Gastroesophageal sphincter (tissue), 4 donors: ENCODE data around the gene ABCA4. TPM values are rescaled to one million over a fixed set of nuclear protein-coding genes. Genes with fewer than 3 reads are reported as not detected.
"Not testable (repeated sequence)": the region's sequence is repeated elsewhere in the genome, so short reads cannot be mapped to it uniquely, and the experiment has no call there.

Experiments used
- ATAC-seq: fragments of 150-250 bp; one replicate; pipeline ENCODE4 v1.9.1; 2016; ENCODE audit warnings: mild to moderate bottlenecking, moderate library complexity
- H3K27ac ChIP-seq, 4 donors: fragments of 200-600 bp; sonication (generic) in 3 of 4; 1 replicate in 3 of 4; 2 replicates in 1 of 4; pipeline ENCODE4 v1.5.1; 2016 to 2019
- H3K27me3 ChIP-seq: fragments of 200-600 bp; sonication (generic); one replicate; pipeline ENCODE4 v1.5.1; 2019
- H3K36me3 ChIP-seq, 2 donors: fragments of 200-600 bp; sonication (generic); one replicate each; pipeline ENCODE4 v1.5.1; 2019; ENCODE audit warnings: control low read depth in 1 of 2
- H3K4me1 ChIP-seq, 3 donors: fragments of 200-600 bp; sonication (generic); 1 replicate in 2 of 3; 2 replicates in 1 of 3; pipeline ENCODE4 v1.5.1; 2016 to 2019; ENCODE audit warnings: control low read depth in 2 of 3
- H3K4me3 ChIP-seq, 2 donors: fragments of 200-600 bp; sonication (generic); one replicate each; pipeline ENCODE4 v1.5.1; 2019; ENCODE audit warnings: mild to moderate bottlenecking in 1 of 2, moderate library complexity in 1 of 2
- H3K9me3 ChIP-seq, 3 donors: fragments of 200-600 bp; sonication (generic); one replicate each; pipeline ENCODE4 v1.5.1; 2017 to 2019; ENCODE audit warnings: control low read depth in 2 of 3
- EP300 ChIP-seq: sonication (generic); formaldehyde crosslinking; IDR thresholded peaks from one replicate; pipeline ENCODE4 v1.6.1; 2017; ENCODE audit warnings: antibody characterized with exemption, mild to moderate bottlenecking
- POLR2A ChIP-seq, 2 donors: fragments of 450-650 bp; IDR thresholded peaks; one replicate each; pipeline ENCODE4 v1.6.1; 2017; ENCODE audit warnings: antibody characterized with exemption in 2 of 2, mild to moderate bottlenecking in 2 of 2, moderate library complexity in 1 of 2
- POLR2AphosphoS5 ChIP-seq: sonication (generic); formaldehyde crosslinking; IDR thresholded peaks from one replicate; pipeline ENCODE4 v1.6.1; 2017; ENCODE audit warnings: antibody characterized with exemption
- WGBS, 2 donors: methylation state at CpG; one replicate each; pipeline ENCODE4 v1.1.5; 2018; ENCODE audit warnings: low coverage in 1 of 2; 5-methylcytosine and 5-hydroxymethylcytosine counted together
- total RNA-seq, 4 donors: library from RNA; depleted of rRNA; stranded (reverse); fragments of >200 nt; gene quantifications; one replicate each; pipeline ENCODE4 v1.1.0, GENCODE V29; 2016
- TF ChIP-seq, protein P1 (sequence below), 4 experiments: fragments of 200-600 bp in 2 of 4; fragments of 450-650 bp in 2 of 4; sonication (generic) in 1 of 4; IDR thresholded peaks; one replicate each; pipeline ENCODE4 v1.5.1; 2017 to 2019; ENCODE audit warnings: antibody characterized with exemption in 4 of 4, mild to moderate bottlenecking in 2 of 4, moderate library complexity in 2 of 4

The ABCA4 gene
- under 1 TPM in 2 of 4 donors, not detected in 2; 0.19 to 0.27 TPM for total RNA-seq

DNA sequence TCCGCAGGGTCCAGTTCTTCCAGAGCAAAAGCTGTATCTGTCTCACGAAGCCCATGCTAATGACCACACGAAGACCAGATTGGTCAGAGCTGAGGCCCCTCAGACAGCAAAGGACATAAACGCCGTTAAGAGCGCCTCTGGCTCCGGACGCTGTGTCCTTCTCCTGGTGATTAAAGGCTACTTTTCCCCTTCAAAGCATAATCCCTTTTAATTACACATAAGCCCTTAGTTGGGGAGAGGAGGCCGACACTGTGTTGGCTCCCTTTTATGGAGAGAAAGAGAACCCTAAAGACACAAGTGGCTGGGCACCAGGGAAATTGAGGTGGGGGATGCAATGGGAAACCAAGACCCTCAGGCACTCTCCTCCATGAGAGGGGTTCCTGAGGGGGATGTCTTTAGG, at the start of gene ABCA4:
Gene ABCA4 (minus strand): TSS at position 158 of the 400 bp plus-strand sequence. CDS start 103 bp downstream, at position 55.
- TF ChIP-seq, protein P1, sequence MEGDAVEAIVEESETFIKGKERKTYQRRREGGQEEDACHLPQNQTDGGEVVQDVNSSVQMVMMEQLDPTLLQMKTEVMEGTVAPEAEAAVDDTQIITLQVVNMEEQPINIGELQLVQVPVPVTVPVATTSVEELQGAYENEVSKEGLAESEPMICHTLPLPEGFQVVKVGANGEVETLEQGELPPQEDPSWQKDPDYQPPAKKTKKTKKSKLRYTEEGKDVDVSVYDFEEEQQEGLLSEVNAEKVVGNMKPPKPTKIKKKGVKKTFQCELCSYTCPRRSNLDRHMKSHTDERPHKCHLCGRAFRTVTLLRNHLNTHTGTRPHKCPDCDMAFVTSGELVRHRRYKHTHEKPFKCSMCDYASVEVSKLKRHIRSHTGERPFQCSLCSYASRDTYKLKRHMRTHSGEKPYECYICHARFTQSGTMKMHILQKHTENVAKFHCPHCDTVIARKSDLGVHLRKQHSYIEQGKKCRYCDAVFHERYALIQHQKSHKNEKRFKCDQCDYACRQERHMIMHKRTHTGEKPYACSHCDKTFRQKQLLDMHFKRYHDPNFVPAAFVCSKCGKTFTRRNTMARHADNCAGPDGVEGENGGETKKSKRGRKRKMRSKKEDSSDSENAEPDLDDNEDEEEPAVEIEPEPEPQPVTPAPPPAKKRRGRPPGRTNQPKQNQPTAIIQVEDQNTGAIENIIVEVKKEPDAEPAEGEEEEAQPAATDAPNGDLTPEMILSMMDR (IDR thresholded peaks at IDR 0.05) = no peak
- TF ChIP-seq POLR2A (IDR thresholded peaks at IDR 0.05) (no peak), EP300 (no peak)
- H3K36me3 ChIP-seq = no peaks in the 10 kb centered on the region
- no peaks in the 10 kb centered on the region for H3K4me1 ChIP-seq
- H3K9me3 ChIP-seq = no peaks in the 10 kb centered on the region
- no peak for ATAC-seq
- no peak within 1 kb of the TSS for H3K27ac ChIP-seq
- no peak within 1 kb of the TSS for H3K4me3 ChIP-seq
- H3K27me3 ChIP-seq = no peaks in the 10 kb centered on the region
- WGBS, 2 donors = 100% methylated on average over 1 of the region's 9 CpGs; no CpG with 5 or more reads in 1 of the 2 donors

DNA sequence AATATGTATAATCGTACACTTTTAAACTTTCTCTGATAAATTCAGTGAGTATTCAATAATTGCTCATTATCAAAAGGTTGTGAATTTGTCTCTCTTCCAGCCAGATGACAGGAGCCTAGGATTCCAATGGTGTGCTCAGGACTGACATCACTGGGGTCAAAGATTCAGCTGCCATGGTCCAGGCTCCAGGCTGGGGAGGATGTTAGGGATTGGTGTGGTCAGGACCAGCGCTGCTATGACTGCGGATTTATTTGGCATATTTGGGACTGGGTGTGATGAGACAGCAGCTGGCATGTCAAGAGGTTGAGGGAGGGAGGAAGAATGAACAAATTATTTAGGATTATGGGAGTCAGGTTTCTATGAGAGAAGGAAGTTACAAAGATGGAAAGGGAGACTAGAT, 48.2 kb upstream of the ABCA4 start:
- whole genome bisulfite sequencing, 2 donors = 72 to 81% methylated on average over 2 to 3 of the region's 3 CpGs
- no peak for ATAC-seq
- TF ChIP-seq POLR2A (IDR thresholded peaks at IDR 0.05) = no peak
- TF ChIP-seq, protein P1 (IDR thresholded peaks at IDR 0.05) = no peak
- TF ChIP-seq EP300 = no peak
- no peak for TF ChIP-seq POLR2AphosphoS5

DNA sequence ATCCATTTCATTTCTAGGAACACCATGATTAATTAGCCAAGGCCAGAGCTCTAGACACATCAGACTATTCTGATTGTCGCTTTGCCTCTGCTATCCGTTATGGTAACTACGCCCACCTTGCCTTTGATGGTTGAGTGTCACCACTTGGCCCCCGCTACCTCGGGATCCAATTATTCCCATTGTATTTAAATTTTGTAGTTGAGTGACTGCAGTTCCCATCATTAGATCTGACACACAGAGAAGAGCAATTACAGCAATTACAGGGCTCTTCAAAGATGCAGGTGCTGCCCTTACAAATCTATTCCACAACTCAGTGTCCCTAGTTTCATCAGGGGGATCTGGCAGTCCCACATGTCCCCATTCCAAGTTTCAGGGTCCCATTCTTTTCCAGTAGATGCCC, 44.9 kb upstream of the ABCA4 start:
- Histone ChIP-seq H3K4me3 (no peak overlapping the region), H3K27me3 (no peaks in the 10 kb centered on the region), H3K36me3 (peaks cover 0 to 2% of the 10 kb centered on the region in 2 donors), H3K4me1 (peaks cover 0 to 9% (median 2%) of the 10 kb centered on the region in 3 donors), H3K9me3 (peaks cover 0 to 8% (median 0%) of the 10 kb centered on the region in 3 donors), H3K27ac (no peak overlapping the region)
- no peak for ATAC-seq
- TF ChIP-seq POLR2A (IDR thresholded peaks at IDR 0.05) (no peak), EP300 (no peak), POLR2AphosphoS5 (no peak)
- TF ChIP-seq, protein P1 (IDR thresholded peaks at IDR 0.05) = no peak
- WGBS, 2 donors = 80 to 100% methylated on average over 1 to 5 of the region's 5 CpGs

More for the DNA sequence above, 48.2 kb upstream of the ABCA4 start:
- peaks cover 0 to 21% of the 10 kb centered on the region in 2 donors for H3K36me3 ChIP-seq
- H3K9me3 ChIP-seq = peaks cover 0 to 8% (median 0%) of the 10 kb centered on the region in 3 donors
- no peaks in the 10 kb centered on the region for H3K4me1 ChIP-seq
- H3K27me3 ChIP-seq = no peaks in the 10 kb centered on the region
- H3K27ac ChIP-seq = no peak overlapping the region
- H3K4me3 ChIP-seq = no peak overlapping the region

DNA sequence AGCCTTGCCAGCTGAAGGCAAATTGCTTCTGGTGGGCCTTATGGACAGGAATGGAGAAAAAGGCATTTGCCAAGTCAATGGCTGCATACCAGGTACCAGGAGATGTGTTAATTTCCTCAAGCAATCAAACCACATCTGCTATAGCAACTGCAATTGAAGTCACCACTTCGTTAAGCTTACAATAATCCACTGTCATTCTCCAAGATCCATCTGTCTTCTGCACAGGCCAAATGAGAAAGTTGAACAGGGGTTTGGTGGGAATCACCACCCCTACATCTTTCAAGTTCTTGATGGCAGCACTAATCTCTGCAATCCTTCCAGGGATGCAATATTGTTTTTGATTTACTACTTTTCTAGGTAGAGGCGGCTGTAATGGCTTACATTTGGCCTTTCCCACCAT, 43.9 kb upstream of the ABCA4 start:
- peaks cover 0 to 18% (median 7%) of the 10 kb centered on the region in 3 donors for H3K4me1 ChIP-seq
- WGBS, 2 donors = 75 to 90% methylated on average over 1 of the region's 2 CpGs
- H3K9me3 ChIP-seq, H3K27ac ChIP-seq, H3K27me3 ChIP-seq, ATAC-seq, H3K4me3 ChIP-seq, H3K36me3 ChIP-seq: not testable (repeated sequence)

DNA sequence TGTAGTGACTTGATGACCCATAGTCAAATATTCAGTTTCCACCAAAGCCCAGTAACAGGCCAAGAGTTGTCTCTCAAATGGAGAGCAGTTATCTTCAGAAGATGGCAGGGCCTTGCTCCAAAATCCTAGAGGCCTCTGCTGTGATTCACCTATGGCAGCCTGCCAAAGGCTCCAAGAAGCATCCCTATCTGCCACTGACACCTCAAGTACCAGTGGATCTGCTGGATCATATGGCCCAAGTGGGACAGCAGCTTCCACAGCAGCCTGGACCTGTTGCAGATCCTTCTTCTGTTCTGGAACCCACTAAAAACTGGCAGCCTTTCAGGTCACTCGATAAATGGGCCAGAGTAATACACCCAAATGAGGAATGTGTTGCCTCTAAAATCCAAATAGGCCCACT, 43.2 kb upstream of the ABCA4 start:
- not testable (repeated sequence) for ATAC-seq, H3K9me3 ChIP-seq, H3K36me3 ChIP-seq, H3K27me3 ChIP-seq, H3K4me3 ChIP-seq, H3K27ac ChIP-seq
- WGBS, 2 donors = 100% methylated on average over 1 of the region's 1 CpG; no CpG with 5 or more reads in 1 of the 2 donors
- H3K4me1 ChIP-seq = peaks cover 0 to 18% (median 7%) of the 10 kb centered on the region in 3 donors

DNA sequence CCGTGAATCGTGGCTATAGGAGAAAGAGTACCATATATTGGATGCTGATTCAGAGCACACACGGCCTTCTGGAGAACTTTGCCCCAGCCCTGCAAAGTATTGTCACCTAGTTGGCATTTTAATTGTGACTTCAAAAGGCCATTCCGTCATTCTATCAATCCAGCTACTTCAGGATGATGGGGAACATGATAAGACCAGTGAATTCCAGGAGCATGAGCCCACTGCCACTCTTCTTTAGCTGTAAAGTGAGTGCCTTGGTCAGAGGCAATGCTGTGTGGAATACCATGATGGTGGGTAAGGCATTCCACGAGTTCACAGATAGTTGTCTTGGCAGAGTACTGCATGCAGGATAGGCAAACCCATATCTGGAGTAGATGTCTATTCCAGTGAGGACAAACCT, 42.3 kb upstream of the ABCA4 start:
- not testable (repeated sequence) for H3K9me3 ChIP-seq, H3K4me3 ChIP-seq, H3K36me3 ChIP-seq, H3K27ac ChIP-seq, ATAC-seq, H3K27me3 ChIP-seq
- 78 to 83% methylated on average over 3 to 4 of the region's 5 CpGs for whole genome bisulfite sequencing, 2 donors
- H3K4me1 ChIP-seq = peaks cover 0 to 18% (median 7%) of the 10 kb centered on the region in 3 donors
